ENCODE measurements around the gene PHYH.

DNA sequence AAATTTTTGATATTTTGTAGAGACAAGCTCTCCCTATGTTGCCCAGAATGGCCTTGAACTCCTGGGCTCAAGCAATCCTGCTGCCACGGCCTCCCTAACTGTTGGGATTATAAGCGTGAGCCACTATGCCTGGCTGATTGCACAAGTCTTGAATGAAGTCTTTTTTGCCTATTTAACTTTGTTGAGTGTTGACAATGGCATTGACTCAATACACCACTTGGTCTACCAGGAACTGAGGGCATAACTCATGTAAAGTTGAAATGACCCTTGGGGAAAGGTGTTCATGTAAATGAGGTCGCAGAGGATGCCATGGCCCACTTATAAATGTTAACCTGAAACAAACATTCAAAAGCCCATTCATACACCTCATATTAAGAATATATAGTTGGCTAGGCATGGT lies 58.3 kb downstream of the PHYH start:
- TF ChIP-seq, protein P1, sequence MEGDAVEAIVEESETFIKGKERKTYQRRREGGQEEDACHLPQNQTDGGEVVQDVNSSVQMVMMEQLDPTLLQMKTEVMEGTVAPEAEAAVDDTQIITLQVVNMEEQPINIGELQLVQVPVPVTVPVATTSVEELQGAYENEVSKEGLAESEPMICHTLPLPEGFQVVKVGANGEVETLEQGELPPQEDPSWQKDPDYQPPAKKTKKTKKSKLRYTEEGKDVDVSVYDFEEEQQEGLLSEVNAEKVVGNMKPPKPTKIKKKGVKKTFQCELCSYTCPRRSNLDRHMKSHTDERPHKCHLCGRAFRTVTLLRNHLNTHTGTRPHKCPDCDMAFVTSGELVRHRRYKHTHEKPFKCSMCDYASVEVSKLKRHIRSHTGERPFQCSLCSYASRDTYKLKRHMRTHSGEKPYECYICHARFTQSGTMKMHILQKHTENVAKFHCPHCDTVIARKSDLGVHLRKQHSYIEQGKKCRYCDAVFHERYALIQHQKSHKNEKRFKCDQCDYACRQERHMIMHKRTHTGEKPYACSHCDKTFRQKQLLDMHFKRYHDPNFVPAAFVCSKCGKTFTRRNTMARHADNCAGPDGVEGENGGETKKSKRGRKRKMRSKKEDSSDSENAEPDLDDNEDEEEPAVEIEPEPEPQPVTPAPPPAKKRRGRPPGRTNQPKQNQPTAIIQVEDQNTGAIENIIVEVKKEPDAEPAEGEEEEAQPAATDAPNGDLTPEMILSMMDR (IDR thresholded peaks at IDR 0.05): no peak
- TF ChIP-seq POLR2A (IDR thresholded peaks at IDR 0.05): no peak
